SU-DHL-6 (cell line): Measurements from ENCODE around the gene HS3ST3A1.

Experiments
- CTCF ChIP-seq: fragments of 200-600 bp; sonication (generic); IDR thresholded peaks from one replicate; pipeline ENCODE4 v1.5.1; 2017; ENCODE audit warnings: antibody characterized with exemption, mild to moderate bottlenecking, low read length, moderate library complexity; ENCODE audit not compliant: insufficient read depth, poor library complexity, severe bottlenecking
- EZH2phosphoT487 ChIP-seq: fragments of 200-600 bp; sonication (generic), shearing (Covaris generic); conservative IDR thresholded peaks from 2 replicates; pipeline ENCODE4 v1.6.1; 2018; ENCODE audit warnings: mild to moderate bottlenecking, antibody characterized with exemption, low read length, moderate library complexity, mixed read lengths

GRCh38 chr17:13590441-13590840, 11.3 kb downstream of the HS3ST3A1 start:
- TF ChIP-seq CTCF (no peak), EZH2phosphoT487 (no peak)
